Ishikawa (cell line): ENCODE data around the gene LAMB3.

Source experiments
- EP300 ChIP-seq: IDR thresholded peaks from 2 replicates; pipeline ENCODE4 v1.6.1; 2012; ENCODE audit warnings: borderline replicate concordance
- TF ChIP-seq, protein P1 (sequence below): IDR thresholded peaks from 2 replicates; pipeline ENCODE4 v1.6.1; 2012
- TF ChIP-seq, protein P2 (sequence below): IDR thresholded peaks from 2 replicates; pipeline ENCODE4 v1.6.1; 2012; ENCODE audit warnings: low read depth, mild to moderate bottlenecking

DNA sequence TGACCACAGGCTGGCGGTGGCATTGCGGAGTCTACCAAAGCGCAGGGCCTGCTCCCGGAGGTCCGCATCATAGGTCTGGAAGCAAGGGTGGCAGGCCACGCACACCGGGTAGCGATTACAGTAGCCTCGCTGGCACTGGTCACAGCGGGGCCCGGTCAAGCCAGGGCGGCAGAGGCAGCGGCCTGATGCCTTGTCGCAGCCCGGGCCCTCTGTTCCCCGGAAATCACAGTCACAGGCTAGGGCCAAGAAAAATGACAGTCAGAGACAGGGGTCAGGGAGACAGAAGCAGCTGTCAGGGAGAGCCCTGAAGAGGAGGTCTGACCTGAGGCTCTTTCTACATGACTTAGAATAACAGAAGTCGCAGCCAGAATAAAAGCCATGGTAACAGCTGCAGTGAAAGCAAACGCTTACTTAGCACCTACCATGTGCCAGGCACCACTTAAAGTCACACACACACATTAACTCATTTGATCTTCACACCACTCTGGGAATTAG is 26.4 kb downstream of the LAMB3 start:
- TF ChIP-seq EP300, result no peak
- TF ChIP-seq, protein P1, sequence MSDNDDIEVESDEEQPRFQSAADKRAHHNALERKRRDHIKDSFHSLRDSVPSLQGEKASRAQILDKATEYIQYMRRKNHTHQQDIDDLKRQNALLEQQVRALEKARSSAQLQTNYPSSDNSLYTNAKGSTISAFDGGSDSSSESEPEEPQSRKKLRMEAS, result no peak
- TF ChIP-seq, protein P2, sequence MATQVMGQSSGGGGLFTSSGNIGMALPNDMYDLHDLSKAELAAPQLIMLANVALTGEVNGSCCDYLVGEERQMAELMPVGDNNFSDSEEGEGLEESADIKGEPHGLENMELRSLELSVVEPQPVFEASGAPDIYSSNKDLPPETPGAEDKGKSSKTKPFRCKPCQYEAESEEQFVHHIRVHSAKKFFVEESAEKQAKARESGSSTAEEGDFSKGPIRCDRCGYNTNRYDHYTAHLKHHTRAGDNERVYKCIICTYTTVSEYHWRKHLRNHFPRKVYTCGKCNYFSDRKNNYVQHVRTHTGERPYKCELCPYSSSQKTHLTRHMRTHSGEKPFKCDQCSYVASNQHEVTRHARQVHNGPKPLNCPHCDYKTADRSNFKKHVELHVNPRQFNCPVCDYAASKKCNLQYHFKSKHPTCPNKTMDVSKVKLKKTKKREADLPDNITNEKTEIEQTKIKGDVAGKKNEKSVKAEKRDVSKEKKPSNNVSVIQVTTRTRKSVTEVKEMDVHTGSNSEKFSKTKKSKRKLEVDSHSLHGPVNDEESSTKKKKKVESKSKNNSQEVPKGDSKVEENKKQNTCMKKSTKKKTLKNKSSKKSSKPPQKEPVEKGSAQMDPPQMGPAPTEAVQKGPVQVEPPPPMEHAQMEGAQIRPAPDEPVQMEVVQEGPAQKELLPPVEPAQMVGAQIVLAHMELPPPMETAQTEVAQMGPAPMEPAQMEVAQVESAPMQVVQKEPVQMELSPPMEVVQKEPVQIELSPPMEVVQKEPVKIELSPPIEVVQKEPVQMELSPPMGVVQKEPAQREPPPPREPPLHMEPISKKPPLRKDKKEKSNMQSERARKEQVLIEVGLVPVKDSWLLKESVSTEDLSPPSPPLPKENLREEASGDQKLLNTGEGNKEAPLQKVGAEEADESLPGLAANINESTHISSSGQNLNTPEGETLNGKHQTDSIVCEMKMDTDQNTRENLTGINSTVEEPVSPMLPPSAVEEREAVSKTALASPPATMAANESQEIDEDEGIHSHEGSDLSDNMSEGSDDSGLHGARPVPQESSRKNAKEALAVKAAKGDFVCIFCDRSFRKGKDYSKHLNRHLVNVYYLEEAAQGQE, result no peak
